ENCODE measurements around the gene PPM1N.

GRCh38 chr19:45473682-45474605, 24.3 kb upstream of the PPM1N start:
- TF ChIP-seq CTCF (IDR thresholded peaks at IDR 0.05), result no peak
- no peak for TF ChIP-seq POLR2A (IDR thresholded peaks at IDR 0.05)
